ENCODE data around the gene LYPD3. TPM values are rescaled to one million over a fixed set of nuclear protein-coding genes. Genes with fewer than 3 reads are reported as not detected.
A peak's percentile ranks its signal among the peaks of the same experiment; 100 is the strongest.

The LYPD3 gene
- total RNA-seq, 2 experiments from 2014 or later: 0.68 to 1.1 TPM

DNA sequence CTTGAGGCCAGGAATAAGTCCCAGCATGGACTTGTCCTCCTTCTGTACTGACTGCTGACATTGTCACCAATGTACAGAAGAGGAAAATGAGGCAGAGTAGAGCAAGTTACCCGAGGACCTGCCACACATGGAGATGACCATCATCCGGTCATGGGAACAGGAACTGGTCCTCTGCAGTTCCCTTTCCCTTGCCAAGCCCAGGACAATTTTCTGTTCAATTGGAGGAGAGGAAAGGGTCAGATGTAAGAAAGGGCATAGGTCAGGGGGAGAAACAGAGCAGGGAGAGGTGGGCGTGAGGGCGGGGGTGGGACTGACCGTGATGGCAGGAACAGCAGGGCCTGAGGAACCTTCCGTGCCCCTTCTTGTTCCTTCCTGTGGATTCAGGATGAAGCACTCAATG is 20.5 kb upstream of the LYPD3 start:
- no peak for ATAC-seq
- no peak overlapping the region for H3K27ac Mint-ChIP-seq
- ChIA-PET CTCF (no interaction called here), POLR2A (no interaction called here)
- peaks cover 2% of the 10 kb centered on the region for H3K4me1 Mint-ChIP-seq (ENCODE audit: low read depth)
- H3K9me3 Mint-ChIP-seq (ENCODE audit: insufficient read depth): no peaks in the 10 kb centered on the region
- H3K36me3 Mint-ChIP-seq (ENCODE audit: low read depth): no peaks in the 10 kb centered on the region
- H3K4me3 Mint-ChIP-seq: no peak overlapping the region
- no peaks in the 10 kb centered on the region for H3K27me3 Mint-ChIP-seq (ENCODE audit: low read depth)
- DNase-seq: no peak

DNA sequence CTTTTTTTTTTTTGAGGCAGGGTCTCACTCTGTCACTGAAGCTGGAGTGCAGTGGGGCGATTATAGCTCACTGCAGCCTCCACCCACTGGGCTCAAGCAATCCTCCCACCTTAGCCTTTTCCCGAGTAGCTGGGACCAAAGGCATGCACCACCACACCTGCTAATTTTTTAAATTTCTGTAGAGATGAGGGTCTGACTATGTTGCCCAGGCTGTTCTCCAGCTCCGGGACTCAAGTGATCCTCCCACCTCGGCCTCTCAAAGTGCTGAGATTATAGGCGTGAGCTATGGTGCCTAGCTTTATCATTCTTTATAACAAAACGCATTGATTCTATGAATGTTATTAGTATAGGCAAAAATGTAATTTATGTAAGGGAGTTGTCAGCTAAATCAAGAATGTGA is 17.9 kb upstream of the LYPD3 start:
- H3K9me3 Mint-ChIP-seq (ENCODE audit: insufficient read depth): no peaks in the 10 kb centered on the region
- H3K27ac Mint-ChIP-seq: no peak overlapping the region
- CTCF ChIA-PET: interaction anchor here (1.7 to 2.6 kb wide), 2 partner anchors 36 to 72 kb away, joined by 4 to 7 read pairs; no protein-coding TSS in a partner anchor
- H3K36me3 Mint-ChIP-seq (ENCODE audit: low read depth): no peaks in the 10 kb centered on the region
- POLR2A ChIA-PET: no interaction called here
- H3K27me3 Mint-ChIP-seq (ENCODE audit: low read depth): no peaks in the 10 kb centered on the region
- DNase-seq (no peak), ATAC-seq (no peak)
- no peaks in the 10 kb centered on the region for H3K4me1 Mint-ChIP-seq (ENCODE audit: low read depth)
- no peak overlapping the region for H3K4me3 Mint-ChIP-seq

DNA sequence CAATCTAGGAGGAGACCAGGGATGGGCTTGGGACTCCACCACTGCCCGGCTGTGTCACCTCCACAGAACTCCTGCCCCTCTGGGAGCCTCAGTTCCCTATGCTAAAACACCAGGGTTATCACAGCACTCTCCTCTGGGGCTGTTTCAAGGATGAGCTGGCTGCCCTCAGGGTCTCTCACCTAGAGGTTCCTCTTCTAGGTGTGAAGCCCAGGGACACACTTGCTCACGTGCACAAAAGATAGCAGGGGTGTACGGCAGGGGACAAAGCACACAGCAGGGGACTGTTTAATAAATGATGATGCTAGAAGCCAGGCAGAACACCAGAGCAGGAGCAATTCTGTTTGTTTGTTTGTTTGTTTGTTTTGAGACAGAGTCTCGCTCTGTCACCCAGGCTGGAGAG is 16.8 kb upstream of the LYPD3 start:
- DNase-seq (no peak), ATAC-seq (no peak)
- CTCF ChIA-PET: interaction anchor here (1.7 to 2.6 kb wide), 2 partner anchors 35 to 73 kb away, joined by 4 to 7 read pairs; no protein-coding TSS in a partner anchor
- no peaks in the 10 kb centered on the region for H3K36me3 Mint-ChIP-seq (ENCODE audit: low read depth)
- no peaks in the 10 kb centered on the region for H3K27me3 Mint-ChIP-seq (ENCODE audit: low read depth)
- no peak overlapping the region for H3K27ac Mint-ChIP-seq
- no peak overlapping the region for H3K4me3 Mint-ChIP-seq
- POLR2A ChIA-PET: no interaction called here
- H3K9me3 Mint-ChIP-seq (ENCODE audit: insufficient read depth): no peaks in the 10 kb centered on the region
- no peaks in the 10 kb centered on the region for H3K4me1 Mint-ChIP-seq (ENCODE audit: low read depth)

DNA sequence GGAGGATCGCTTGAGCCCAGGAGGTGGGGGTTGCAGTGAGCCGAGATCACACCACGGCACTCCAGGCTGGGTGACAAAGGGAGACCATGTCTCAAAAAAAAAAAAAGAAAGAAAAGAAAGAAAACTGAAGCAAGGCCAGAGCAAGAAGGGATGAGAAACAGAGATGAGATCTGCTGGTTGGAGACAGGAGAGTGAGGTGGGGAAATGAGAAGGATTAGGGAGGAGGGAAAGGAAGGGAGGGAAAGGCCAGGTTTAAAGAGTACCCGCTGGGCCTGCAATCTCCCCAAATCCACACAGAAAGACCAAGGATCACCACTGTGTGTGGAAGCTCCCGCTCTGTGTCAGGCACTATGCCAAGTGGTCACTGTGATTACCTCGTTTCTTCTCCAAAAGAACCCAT is 16.3 kb upstream of the LYPD3 start:
- H3K36me3 Mint-ChIP-seq (ENCODE audit: low read depth): peaks cover 2% of the 10 kb centered on the region
- no peaks in the 10 kb centered on the region for H3K9me3 Mint-ChIP-seq (ENCODE audit: insufficient read depth)
- no peaks in the 10 kb centered on the region for H3K27me3 Mint-ChIP-seq (ENCODE audit: low read depth)
- ChIA-PET POLR2A (no interaction called here), CTCF (interaction anchor here (2.6 kb wide), 1 partner anchor 35 kb away, joined by 7 read pairs; no protein-coding TSS in a partner anchor)
- ATAC-seq (no peak), DNase-seq (no peak)
- no peak overlapping the region for H3K4me3 Mint-ChIP-seq
- no peaks in the 10 kb centered on the region for H3K4me1 Mint-ChIP-seq (ENCODE audit: low read depth)
- H3K27ac Mint-ChIP-seq: no peak overlapping the region

DNA sequence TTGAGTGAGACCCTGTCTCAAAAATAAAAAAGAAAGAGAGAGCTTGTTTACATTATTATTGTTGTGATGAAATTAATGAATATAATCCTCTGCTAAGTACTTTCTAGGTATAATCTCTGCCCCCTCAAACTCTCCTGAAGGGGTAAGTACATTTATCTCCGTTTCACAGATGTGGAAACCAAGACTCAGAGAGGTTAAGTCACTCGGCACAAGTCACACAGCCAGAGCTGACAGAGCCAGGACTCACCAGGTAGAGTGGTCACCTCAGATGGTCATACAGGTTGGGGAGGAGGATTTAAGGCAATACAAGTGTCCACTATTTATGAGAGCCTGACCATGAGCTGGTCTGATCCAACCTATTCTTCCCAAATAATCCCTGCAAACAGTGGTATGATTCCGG is 15.2 kb upstream of the LYPD3 start:
- H3K9me3 Mint-ChIP-seq (ENCODE audit: insufficient read depth): no peaks in the 10 kb centered on the region
- ChIA-PET POLR2A (interaction anchor here (0.7 to 1.2 kb wide), 2 partner anchors 17 to 23 kb away, joined by 3 read pairs; no protein-coding TSS in a partner anchor), CTCF (interaction anchor here (0.8 to 1.7 kb wide), 3 partner anchors 34 to 55 kb away, joined by 3 to 8 read pairs (median 6); no protein-coding TSS in a partner anchor)
- H3K27me3 Mint-ChIP-seq (ENCODE audit: low read depth): no peaks in the 10 kb centered on the region
- H3K36me3 Mint-ChIP-seq (ENCODE audit: low read depth): peaks cover 2% of the 10 kb centered on the region
- no peak overlapping the region for H3K27ac Mint-ChIP-seq
- no peak overlapping the region for H3K4me3 Mint-ChIP-seq
- no peak for ATAC-seq
- DNase-seq: no peak
- peaks cover 4% of the 10 kb centered on the region for H3K4me1 Mint-ChIP-seq (ENCODE audit: low read depth)

DNA sequence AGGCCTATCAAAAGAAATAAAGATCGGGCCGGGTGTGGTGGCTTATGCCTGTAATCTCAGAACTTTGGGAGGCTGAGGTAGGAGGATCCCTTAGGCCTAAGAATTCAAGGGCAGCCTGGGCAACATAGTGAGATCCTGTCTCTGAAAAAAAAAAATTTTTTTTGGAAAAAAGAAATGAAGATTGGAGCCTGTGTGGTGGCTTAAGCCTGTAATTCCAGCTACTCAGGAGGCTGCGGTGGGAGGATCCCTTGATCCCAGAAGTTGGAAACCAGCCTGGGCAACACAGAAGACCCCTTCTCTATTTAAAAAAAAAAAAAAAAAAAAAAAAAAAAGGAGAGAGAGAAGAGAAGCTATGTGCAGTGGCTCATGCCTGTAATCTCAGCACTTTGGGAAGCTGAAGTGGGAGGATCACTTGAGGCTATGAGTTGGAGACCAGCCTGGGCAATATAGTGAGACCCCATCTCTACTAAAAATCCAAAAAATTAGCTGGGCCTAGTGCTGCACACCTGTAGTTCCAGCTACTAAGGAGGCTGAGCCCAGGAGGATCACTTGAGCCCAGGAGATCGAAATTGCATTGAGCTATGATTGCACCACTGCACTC is 14.7 kb upstream of the LYPD3 start:
- no peak for ATAC-seq
- no peak for DNase-seq
- ChIA-PET CTCF (interaction anchor here (0.5 to 1.7 kb wide), 4 partner anchors 33 to 55 kb away, joined by 3 to 8 read pairs (median 4); no protein-coding TSS in a partner anchor), POLR2A (interaction anchor here (1.2 kb wide), 1 partner anchor 17 kb away, joined by 3 read pairs; no protein-coding TSS in a partner anchor)
- Mint-ChIP-seq H3K36me3 (ENCODE audit: low read depth) (peaks cover 6% of the 10 kb centered on the region), H3K27me3 (ENCODE audit: low read depth) (no peaks in the 10 kb centered on the region), H3K9me3 (ENCODE audit: insufficient read depth) (no peaks in the 10 kb centered on the region), H3K4me3 (no peak overlapping the region), H3K27ac (no peak overlapping the region), H3K4me1 (ENCODE audit: low read depth) (peaks cover 9% of the 10 kb centered on the region)

DNA sequence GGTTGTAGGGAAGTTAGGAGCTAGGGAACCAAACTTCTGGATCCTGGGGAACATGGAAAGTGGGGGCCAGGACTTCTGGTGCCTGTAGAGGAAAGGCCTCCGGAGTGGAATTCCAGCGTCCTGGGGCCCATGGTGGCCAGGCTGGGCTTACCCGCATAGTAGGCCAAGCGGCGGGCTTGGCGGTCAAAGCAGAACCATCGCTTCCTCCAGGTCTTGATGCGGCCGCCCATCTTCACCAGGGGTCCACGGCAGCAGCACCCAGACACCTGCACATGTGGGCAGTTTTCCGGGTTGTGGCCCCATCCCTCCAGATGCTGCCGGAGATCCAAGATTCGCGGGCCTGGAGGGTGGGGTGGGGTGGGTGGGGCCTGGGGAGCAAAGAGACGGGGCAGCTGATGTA is 13.8 kb upstream of the LYPD3 start:
- POLR2A ChIA-PET: no interaction called here
- H3K4me3 Mint-ChIP-seq: no peak overlapping the region
- peaks cover 14% of the 10 kb centered on the region for H3K4me1 Mint-ChIP-seq (ENCODE audit: low read depth)
- H3K27ac Mint-ChIP-seq: no peak overlapping the region
- ATAC-seq: no peak
- CTCF ChIA-PET: interaction anchor here (0.8 to 1.7 kb wide), 3 partner anchors 32 to 40 kb away, joined by 3 to 8 read pairs (median 6); no protein-coding TSS in a partner anchor
- H3K27me3 Mint-ChIP-seq (ENCODE audit: low read depth): no peaks in the 10 kb centered on the region
- H3K36me3 Mint-ChIP-seq (ENCODE audit: low read depth): peaks cover 6% of the 10 kb centered on the region
- no peak for DNase-seq
- H3K9me3 Mint-ChIP-seq (ENCODE audit: insufficient read depth): no peaks in the 10 kb centered on the region

DNA sequence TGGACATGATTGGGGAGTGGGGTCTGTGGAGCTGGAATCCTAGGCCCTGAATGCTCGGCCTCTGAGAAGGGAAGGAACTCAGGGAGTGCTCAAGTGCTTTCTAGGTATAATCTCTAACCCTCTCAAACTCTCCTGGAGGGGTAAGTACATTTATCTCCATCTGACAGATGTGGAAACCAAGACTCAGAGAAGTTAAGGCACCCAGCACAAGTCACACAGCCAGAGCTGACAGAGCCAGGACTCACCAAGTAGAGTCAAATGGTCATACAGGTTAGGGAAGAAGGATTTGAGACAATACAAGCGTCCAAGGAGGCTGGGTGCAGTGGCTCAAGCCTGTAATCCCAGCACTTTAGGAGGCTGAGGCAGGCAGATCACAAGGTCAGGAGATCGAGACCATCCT is 12.9 kb upstream of the LYPD3 start:
- ChIA-PET CTCF (interaction anchor here (0.8 kb wide), 1 partner anchor 31 kb away, joined by 3 read pairs; no protein-coding TSS in a partner anchor), POLR2A (interaction anchor here (0.7 kb wide), 1 partner anchor 28 kb away, joined by 3 read pairs; no protein-coding TSS in a partner anchor)
- no peak overlapping the region for H3K27ac Mint-ChIP-seq
- no peak for ATAC-seq
- H3K4me3 Mint-ChIP-seq: no peak overlapping the region
- no peaks in the 10 kb centered on the region for H3K9me3 Mint-ChIP-seq (ENCODE audit: insufficient read depth)
- no peaks in the 10 kb centered on the region for H3K27me3 Mint-ChIP-seq (ENCODE audit: low read depth)
- peaks cover 6% of the 10 kb centered on the region for H3K36me3 Mint-ChIP-seq (ENCODE audit: low read depth)
- DNase-seq: no peak
- H3K4me1 Mint-ChIP-seq (ENCODE audit: low read depth): peaks cover 14% of the 10 kb centered on the region

DNA sequence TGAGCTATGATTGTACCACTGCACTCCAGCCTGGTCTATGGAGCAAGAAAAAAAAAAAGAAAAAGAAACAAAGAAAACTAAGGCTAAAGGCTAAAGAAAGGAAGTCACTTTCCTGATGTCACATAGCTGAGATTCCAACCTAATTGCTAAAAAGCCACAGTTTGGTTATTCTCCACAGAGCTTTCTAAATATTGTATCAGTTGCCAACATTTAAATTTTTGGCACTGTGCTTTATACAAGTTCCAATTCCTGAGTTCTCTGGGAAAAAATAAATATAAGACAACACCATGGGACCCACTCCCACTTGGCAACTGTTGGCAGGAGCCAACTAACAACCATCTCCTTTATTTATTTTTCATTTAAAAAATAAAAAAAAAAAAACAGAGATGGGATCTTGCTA is 11.2 kb upstream of the LYPD3 start:
- H3K27ac Mint-ChIP-seq: no peak overlapping the region
- H3K4me3 Mint-ChIP-seq: no peak overlapping the region
- ATAC-seq (no peak), DNase-seq (no peak)
- no peaks in the 10 kb centered on the region for H3K27me3 Mint-ChIP-seq (ENCODE audit: low read depth)
- H3K36me3 Mint-ChIP-seq (ENCODE audit: low read depth): peaks cover 6% of the 10 kb centered on the region
- peaks cover 14% of the 10 kb centered on the region for H3K4me1 Mint-ChIP-seq (ENCODE audit: low read depth)
- POLR2A ChIA-PET: no interaction called here
- no peaks in the 10 kb centered on the region for H3K9me3 Mint-ChIP-seq (ENCODE audit: insufficient read depth)
- CTCF ChIA-PET: interaction anchor here (0.7 to 1.0 kb wide), 2 partner anchors 28 to 30 kb away, joined by 3 to 4 read pairs; partner anchors contain the start of gene PHLDB3

DNA sequence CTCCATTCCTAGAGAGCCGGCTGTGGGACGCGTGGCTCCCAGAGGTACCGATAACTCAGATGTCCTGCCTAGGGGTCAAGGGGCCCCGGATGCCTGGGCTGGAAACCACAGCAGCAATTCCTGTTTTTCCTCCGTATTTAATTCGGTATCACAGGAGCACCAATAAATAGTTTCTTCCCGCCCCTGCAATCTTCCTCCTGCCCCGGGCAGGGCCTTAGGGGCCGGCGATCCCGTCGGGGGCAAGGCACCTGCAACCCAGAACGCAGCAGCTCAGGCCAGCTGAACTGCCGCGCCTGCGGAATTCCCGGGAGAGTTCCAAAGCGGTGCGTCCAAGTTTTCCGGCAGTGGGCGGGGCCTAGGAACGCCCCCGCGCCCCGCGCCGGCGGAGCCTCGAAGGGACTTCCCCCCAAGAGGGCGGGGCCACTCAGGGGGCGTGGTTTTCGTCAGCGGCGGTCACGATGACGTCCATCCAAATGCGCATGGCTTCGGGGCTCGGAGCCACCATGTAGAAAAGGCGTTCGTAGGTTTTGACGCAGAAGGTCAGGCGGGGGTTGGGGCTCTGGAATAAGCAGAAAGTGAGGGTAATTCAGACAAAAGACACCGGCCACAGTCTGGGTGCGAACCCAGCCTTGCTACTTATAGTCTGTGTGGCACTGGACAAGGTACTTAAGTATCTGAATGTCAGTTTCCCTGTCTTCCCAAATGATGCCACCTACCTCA is 9.7 kb upstream of the LYPD3 start:
- POLR2A ChIA-PET: interaction anchor here (1.5 to 2.4 kb wide), 2 partner anchors 12 to 29 kb away, joined by 7 to 9 read pairs; partner anchors contain the start of gene PHLDB3
- peak; percentile 91 for ATAC-seq
- H3K27ac Mint-ChIP-seq: peak overlapping the region; percentile 82
- peak; percentile 93 for DNase-seq
- peaks cover 6% of the 10 kb centered on the region for H3K36me3 Mint-ChIP-seq (ENCODE audit: low read depth)
- peak overlapping the region; percentile 72 for H3K4me3 Mint-ChIP-seq
- H3K4me1 Mint-ChIP-seq (ENCODE audit: low read depth): peaks cover 15% of the 10 kb centered on the region
- no peaks in the 10 kb centered on the region for H3K27me3 Mint-ChIP-seq (ENCODE audit: low read depth)
- no peaks in the 10 kb centered on the region for H3K9me3 Mint-ChIP-seq (ENCODE audit: insufficient read depth)
- CTCF ChIA-PET: interaction anchor here (0.9 to 2.9 kb wide), 4 partner anchors 11 to 44 kb away, joined by 3 to 10 read pairs (median 4); no protein-coding TSS in a partner anchor

DNA sequence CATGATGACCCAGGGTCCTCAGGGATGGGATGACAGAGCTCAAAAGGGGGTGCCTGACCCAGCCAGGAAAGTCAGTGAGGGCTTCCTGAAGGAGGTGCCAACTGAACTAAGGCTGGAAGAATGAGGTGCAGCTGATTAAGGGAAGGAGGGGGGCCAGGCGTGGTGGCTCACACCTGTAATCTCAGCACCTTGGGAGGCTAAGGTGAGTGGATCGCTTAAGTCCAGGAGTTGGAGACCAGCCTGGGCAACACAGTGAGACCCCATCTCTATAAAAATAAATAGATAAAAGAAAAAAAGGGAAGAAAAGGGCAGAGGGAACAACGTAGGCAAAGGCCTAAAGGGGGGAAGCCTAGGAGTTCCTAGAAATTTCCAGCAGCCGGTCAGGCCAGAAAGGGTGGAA is 9.1 kb upstream of the LYPD3 start:
- ChIA-PET CTCF (interaction anchor here (0.9 to 2.9 kb wide), 4 partner anchors 11 to 45 kb away, joined by 3 to 10 read pairs (median 4); no protein-coding TSS in a partner anchor), POLR2A (interaction anchor here (0.5 to 2.4 kb wide), 4 partner anchors 11 to 1995 kb away, joined by 4 to 9 read pairs (median 6); partner anchors contain the start of gene PHLDB3)
- Mint-ChIP-seq H3K27ac (no peak overlapping the region), H3K9me3 (ENCODE audit: insufficient read depth) (no peaks in the 10 kb centered on the region), H3K4me1 (ENCODE audit: low read depth) (peaks cover 21% of the 10 kb centered on the region), H3K4me3 (no peak overlapping the region), H3K36me3 (ENCODE audit: low read depth) (peaks cover 6% of the 10 kb centered on the region), H3K27me3 (ENCODE audit: low read depth) (no peaks in the 10 kb centered on the region)
- ATAC-seq: no peak
- DNase-seq: no peak

DNA sequence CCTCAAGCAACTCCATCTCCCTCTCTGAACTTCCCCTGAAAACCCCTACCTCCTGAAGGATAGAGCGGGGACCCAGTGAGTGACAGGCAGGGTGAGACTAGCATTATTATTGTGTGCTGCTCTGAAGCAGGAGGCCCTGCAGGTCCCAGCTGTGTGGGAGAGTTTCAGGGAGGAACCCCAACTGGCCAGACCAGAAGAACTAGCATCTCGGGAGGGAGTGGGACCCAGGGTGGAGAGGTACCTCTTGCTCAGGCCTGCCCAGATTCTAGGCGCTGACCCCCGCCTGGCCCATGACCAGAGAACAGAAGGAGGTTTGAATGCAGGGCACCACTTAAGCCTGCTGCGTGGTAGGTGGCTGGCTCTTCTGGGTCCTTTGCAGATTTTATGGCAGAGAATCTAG is 5.7 kb upstream of the LYPD3 start:
- Mint-ChIP-seq H3K36me3 (ENCODE audit: low read depth) (peaks cover 4% of the 10 kb centered on the region), H3K27ac (no peak overlapping the region), H3K9me3 (ENCODE audit: insufficient read depth) (no peaks in the 10 kb centered on the region), H3K27me3 (ENCODE audit: low read depth) (no peaks in the 10 kb centered on the region), H3K4me3 (no peak overlapping the region), H3K4me1 (ENCODE audit: low read depth) (peaks cover 47% of the 10 kb centered on the region)
- ChIA-PET POLR2A (no interaction called here), CTCF (no interaction called here)
- ATAC-seq: no peak
- DNase-seq: no peak
